HG03175 (cell line): ENCODE results near the gene SSTR4.

ENCODE experiments used
- ATAC-seq: cut with Tn5 transposase; IDR thresholded peaks from one replicate; pipeline ENCODE4 v1.9.1; 2021; ENCODE audit warnings: mild to moderate bottlenecking, moderate library complexity; ENCODE audit not compliant: unreplicated experiment

The SSTR4 gene

DNA sequence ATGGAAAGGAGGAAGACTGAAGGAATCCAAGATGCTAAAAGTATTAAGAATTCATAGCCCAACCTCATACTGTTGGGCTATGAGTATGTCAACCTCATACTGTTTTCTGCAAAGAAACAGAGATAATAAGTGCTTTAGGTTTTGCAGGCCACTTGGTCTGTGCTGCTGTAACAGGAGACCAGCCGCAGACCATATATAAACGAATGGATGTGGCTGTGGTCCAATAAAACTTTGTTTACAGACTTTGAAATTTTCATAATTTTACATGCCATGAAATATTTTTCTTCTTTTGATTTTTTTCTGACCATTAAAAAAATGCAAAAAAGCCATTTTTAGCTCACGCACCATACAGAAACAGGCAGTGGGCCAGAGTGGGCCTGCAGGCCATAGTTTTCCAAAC, 28.1 kb downstream of the SSTR4 start:
- no peak for ATAC-seq

DNA sequence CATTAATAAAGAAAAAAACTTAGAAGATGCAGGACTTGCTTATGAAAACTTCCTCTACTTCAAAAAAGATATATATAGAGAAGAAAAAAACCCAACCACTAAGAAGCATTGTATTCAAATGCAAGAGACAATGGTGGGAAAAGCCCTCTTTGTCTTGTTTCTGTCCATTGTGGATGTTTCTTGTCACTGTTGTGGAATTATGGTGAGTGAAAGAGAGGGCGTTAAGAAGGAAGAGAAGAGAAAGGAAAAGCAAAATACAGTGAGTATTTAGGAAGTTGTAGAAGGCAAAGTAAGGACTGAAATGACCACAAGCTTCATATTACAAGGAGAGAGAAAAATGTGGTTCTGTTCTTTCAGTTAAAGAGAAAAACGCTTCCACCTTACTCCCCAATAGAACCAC, 28.5 kb downstream of the SSTR4 start:
- no peak for ATAC-seq

- no peak for ATAC-seq
These were observed 30.4 kb downstream of the SSTR4 start for GRCh38 chr20:23065266-23066201.

GRCh38 chr20:23066772-23067171, 31.7 kb downstream of the SSTR4 start:
- no peak for ATAC-seq

GRCh38 chr20:23068283-23068682, 33.2 kb downstream of the SSTR4 start:
- ATAC-seq = no peak

GRCh38 chr20:23069108-23069507, 34.0 kb downstream of the SSTR4 start:
- ATAC-seq = no peak

DNA sequence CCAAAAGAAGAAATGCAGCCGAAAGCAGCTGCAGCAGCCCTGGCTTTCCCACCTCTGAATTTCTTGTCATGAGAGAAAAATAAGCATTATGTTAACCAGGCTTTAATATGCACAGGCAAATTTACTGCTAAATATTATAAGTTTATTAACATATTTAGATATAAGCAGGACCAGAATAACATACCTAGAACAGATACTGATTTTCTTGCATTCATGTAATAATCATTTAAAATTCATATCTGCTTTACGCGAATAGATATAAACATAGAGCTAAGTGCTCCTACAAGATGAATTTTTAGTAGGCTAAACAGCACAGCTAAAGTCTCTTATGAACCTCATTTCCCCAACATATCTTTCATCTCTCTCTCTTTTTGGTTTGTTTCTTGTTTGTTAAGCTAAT, 36.3 kb downstream of the SSTR4 start:
- no peak for ATAC-seq

- ATAC-seq = no peak
These were observed 36.9 kb downstream of the SSTR4 start for GRCh38 chr20:23071996-23072395.

- no peak for ATAC-seq
These were observed 37.9 kb downstream of the SSTR4 start for GRCh38 chr20:23072892-23073586.

- ATAC-seq = no peak
These were observed 38.9 kb downstream of the SSTR4 start for GRCh38 chr20:23074052-23074451.

DNA sequence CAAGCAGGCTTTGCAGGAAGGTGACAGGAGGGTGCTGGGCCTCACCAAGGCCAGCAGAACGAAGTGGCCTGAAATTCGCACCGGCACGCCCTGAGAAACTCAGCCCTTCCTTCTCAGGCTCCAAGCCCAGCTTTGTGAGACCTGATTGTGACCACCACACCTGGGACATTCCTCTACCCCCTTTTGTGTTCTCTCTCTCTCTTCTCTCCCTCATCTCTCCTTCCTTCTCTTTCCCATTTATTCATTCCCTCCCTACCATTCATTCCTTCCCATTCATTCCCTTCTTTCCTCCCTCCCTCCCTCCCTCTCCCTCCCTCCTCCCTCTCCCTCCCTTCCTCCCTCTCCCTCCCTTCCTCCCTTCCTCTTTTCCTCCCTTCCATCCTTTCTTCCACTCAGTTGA, 42.2 kb downstream of the SSTR4 start:
- ATAC-seq = no peak

DNA sequence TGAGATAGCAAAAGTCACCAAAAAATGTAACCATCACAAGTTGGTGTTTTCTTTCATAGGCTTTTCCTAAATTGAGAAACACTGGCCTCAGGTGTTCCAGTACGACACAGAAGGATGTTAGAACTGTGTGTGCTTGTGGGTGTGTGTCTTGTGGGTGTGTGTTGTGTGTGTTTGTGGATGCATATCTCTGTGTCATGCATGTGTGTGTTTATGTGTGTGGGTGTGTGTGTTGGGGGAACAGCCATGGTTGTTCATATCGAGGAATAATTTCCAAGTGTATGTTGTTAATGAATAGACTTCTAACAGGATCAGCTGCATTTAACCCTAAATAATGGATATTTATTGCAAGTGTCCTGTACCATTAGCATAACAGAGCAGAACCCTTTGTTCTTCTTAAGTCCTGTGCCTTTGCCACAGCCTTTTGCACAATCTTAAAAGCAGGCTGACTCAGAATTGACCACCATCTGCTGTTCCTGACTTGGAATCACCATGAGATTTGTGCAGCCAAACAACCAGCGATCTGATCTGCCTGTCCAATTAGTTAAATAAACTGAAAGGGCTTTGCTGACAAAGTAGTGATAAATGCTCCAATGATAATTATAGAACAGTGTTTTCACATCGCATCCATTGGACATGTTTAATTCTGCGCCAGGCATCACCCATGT, 43.4 kb downstream of the SSTR4 start:
- ATAC-seq = no peak

GRCh38 chr20:23079016-23079351, 43.9 kb downstream of the SSTR4 start:
- no peak for ATAC-seq

DNA sequence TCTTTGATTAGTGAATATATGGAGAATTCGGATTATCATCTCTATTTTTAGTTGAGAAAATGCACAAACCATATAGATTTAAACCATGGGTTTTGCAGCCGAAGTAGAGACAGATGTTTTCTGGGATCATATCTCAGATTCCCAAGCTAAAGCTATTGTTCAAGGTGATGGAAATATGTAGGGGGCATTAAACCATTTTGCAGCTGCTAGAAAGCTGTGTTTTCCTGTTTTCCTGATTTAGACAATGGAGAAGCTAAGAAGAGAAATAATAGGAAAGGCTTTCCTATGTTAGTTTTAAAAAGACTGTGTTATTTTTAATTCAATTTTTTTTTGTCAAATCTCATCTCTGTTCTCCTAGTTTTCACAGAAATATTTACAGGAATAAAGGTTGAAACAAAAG, 44.8 kb downstream of the SSTR4 start:
- no peak for ATAC-seq

DNA sequence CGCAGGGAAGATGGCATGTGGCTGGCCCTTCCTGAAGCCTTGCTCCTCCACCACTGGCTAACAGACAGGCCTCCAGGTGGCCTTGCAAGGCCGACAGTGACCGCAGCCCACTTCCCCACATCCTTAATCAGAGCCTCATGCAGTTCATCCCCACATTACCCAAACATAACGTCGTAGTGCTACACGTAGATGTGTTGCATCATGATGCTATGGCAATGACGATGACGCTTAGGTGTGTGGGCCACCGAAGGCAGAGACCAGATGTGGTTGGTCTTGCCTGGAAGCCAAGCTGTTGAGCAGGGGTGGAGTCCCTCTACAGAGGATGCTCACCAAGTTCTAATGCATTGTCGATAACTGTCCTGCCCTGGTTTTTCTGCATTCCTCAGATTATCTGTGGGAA, 45.4 kb downstream of the SSTR4 start:
- no peak for ATAC-seq

GRCh38 chr20:23081263-23081819, 46.2 kb downstream of the SSTR4 start:
- no peak for ATAC-seq

GRCh38 chr20:23082846-23083552, 47.9 kb downstream of the SSTR4 start:
- ATAC-seq = no peak

DNA sequence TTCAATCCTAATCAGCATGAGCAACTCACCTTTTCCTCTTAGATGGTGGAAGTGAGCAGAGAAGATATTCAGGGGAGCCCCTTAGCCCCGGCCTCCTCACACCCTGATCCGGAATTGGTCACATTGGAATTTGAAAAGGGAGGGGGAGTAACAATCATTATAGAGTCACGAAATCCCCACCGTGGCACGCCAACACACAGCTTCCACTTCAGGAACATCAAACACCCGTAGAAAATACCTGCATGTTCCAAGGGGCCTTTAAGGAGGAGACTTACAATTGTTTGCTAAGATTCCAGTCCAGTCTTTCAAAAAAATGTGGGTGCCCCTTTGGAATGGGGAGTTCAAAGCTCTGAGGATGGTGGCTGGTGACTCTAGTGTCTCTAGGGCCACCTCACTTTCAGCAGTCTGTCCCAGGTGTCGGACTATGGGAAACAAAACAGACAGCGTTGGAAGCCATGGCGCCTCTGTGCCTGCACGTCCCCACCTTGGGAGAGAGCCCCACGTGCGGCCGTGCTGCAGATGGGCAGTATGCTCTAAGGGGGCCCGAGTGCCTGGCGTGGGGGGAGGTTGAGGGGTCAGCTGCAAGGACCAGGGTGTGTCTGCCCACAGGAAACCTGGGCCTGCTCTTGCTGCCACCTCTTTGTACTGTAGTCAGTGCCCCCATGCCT, 48.6 kb downstream of the SSTR4 start:
- ATAC-seq = no peak

DNA sequence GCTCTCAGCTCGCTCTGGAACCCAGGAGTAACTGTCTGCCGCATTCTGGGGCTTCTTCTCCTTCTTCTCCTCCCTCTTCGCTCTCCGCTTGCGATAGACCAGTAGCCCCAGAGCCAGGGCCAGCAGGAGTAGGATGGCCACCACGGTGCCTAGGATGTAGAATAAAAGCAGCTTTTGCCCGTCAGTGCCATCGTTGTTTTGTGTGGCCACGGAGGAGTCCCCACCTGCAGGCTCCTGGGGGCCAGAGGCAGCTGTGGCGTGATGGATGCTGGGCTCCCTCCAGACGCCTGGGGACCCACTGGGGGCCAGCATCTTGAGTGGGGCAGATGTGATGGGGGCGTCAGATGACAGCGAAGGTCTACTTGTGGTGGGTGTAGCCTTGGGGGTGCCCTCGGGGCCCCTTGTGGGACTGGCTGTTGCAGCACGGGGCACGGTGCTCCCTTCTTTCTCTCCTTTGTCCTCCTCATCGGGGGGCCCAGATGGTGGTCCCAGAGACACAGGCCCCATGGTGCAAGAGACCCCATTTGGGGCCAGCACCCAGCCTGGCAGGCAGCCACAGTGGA, 49.3 kb downstream of the SSTR4 start:
- ATAC-seq = no peak

GRCh38 chr20:23084845-23085365, 49.8 kb downstream of the SSTR4 start:
- no peak for ATAC-seq
